ENCODE measurements around the gene DCDC1.

- no peak for TF ChIP-seq CTCF (IDR thresholded peaks at IDR 0.05)
- no peak for TF ChIP-seq POLR2A (IDR thresholded peaks at IDR 0.05)
These were observed 2.7 kb downstream of the DCDC1 start for GRCh38 chr11:31366795-31367194.

All from lower leg skin (tissue), 3 donors.